HG03280 (cell line): ENCODE data around the gene ZDHHC11.
"Not testable (repeated sequence)": the region's sequence is repeated elsewhere in the genome, so short reads cannot be mapped to it uniquely, and the experiment has no call there.

ENCODE experiments used
- ATAC-seq: cut with Tn5 transposase; IDR thresholded peaks from one replicate; pipeline ENCODE4 v1.9.1; 2021; ENCODE audit warnings: mild to moderate bottlenecking, moderate library complexity; ENCODE audit not compliant: unreplicated experiment

Gene ZDHHC11

DNA sequence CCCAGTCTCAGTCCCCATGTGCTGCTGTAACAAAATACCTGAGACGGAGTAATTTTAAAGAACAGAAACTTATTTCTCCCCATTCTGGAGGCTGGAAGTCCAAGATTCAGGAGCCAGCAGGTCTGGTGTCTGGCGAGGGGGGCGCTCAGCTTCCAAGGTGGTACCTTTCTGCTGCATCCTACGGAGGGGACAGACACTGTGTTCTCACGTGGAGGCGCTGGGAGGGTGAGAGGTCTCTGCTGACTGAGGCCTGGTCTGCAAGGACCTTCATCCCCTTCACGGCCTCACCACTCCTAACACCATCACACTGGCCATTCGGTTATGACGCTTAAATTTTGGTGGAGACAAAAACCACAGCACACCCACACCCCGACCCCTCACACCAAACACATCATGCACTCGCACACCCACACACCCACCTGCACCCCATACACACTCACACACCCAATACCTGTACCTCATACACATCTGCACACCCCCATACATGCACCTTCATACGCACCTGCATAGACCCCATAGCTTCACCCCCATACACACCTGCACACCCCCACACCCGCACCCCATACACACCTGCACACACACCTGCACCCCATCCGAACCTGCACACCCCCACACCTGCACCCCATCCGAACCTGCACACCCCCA lies 9.8 kb upstream of the ZDHHC11 start:
- no peak for ATAC-seq

- no peak for ATAC-seq
Observed at GRCh38 chr5:859798-860296, 9.1 kb upstream of the ZDHHC11 start.

DNA sequence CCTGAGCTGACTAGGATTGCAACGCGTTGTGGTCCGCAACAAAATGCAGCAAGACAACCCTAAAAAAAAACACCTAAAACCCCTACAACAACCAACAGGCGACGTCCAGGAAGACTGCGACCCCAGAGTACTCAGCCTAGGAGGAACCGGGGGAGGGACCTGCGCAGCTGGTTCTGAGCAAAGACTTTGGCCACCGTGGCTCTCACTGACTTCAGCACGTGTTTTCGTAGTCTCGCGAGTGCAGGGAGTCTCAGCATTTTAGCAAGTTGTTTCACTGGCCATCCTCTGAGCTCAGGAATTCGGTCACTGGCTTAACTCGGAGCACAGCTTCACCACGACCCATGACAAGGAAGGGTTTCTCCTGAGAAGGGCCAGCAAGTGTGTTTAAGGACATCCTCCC lies 8.6 kb upstream of the ZDHHC11 start:
- no peak for ATAC-seq

DNA sequence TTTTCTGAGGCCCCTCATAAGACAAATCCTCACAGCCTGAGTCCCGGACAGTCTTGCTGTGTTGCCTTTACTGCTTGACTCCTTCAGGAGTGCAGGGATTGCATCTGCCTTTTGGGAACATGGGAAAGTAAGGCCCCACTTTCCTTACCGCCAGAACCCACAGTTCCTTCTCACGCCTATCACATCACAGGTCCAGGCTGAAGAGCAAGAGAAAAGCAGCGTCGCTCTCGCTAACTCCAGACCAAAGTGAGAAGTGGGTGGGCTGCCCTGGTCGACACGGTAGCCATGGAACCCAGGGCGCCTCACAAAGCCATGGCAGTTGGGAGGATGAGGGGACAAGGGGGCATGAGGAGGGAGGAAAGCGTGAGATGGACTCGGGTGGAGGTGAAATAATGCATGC lies 7.9 kb upstream of the ZDHHC11 start:
- no peak for ATAC-seq

GRCh38 chr5:856531-857425 lies 6.0 kb upstream of the ZDHHC11 start:
- no peak for ATAC-seq

GRCh38 chr5:855771-856530 lies 5.2 kb upstream of the ZDHHC11 start:
- no peak for ATAC-seq

- no peak for ATAC-seq
Observed at GRCh38 chr5:854966-855743, 4.4 kb upstream of the ZDHHC11 start.

GRCh38 chr5:854217-854616 lies 3.4 kb upstream of the ZDHHC11 start:
- ATAC-seq, result no peak

GRCh38 chr5:853416-854090 lies 2.8 kb upstream of the ZDHHC11 start:
- ATAC-seq, result not testable (repeated sequence)

- no peak for ATAC-seq
Observed at GRCh38 chr5:852431-853401, 1.9 kb upstream of the ZDHHC11 start.

DNA sequence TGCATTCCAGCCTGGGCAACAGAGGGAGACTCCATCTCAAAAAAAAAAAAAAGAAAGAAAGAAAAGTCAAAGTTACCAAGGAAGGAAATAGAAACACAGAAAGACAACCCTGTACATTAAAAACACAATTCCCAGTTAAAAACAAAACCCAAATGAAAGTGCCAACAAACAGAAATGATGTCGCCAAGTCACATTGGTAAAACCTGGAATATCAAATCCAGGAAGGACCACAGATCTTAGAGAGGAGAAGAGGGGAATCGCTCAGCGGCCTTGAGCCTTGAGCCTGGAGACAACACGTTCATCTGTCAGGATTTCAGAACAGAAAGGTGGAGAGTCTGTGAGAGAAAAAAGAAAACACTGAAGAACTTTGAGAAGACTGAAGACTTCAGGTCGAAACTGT lies 1.2 kb upstream of the ZDHHC11 start:
- ATAC-seq, result no peak

- ATAC-seq, result no peak
Observed at GRCh38 chr5:851553-851952, 767 bp upstream of the ZDHHC11 start.

- ATAC-seq, result no peak
Observed at GRCh38 chr5:851076-851475, 290 bp upstream of the ZDHHC11 start.

- no peak for ATAC-seq
Observed at GRCh38 chr5:849651-850301, 1.0 kb downstream of the ZDHHC11 start.

DNA sequence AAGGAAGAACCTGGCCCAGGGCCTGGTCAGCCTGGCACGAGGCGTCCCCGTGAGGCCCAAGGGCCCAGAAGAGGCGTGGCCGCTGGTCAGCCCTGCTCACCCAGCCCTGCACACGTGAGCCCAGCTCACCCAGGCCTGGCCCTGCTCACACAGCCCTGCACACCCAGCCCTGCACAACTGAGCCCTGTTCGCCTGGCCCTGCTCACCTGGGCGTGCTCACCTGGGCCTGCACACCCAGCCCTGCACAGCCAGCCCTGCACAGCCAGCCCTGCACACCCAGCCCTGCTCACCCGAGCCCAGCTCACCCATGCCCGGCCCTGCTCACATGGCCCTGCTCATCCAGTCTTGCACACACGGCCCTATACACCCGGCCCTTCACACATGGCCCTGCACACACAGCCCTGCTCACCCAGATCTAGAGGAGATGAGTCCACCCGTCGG lies 2.1 kb downstream of the ZDHHC11 start:
- no peak for ATAC-seq

DNA sequence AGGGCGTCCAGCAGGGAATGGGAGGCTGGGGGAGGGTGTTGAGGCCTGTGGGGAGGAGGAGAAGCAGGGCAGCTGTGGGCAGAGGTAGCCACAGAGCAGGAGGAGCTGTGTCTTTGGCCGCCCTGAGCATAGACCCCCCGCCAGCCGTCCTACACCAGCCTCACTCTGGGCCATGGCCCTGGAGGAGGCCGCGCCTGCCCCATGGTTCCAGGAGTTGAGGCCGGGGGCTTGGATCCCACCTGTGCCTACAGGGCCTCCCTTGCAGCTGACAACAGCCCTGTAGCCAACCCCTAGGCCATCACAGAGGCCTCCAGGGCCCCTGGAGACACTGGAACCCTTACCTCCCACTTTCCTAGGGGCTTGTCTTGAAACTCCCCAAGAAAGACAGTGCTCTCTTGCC lies 3.0 kb downstream of the ZDHHC11 start:
- ATAC-seq, result not testable (repeated sequence)

GRCh38 chr5:847212-847611 lies 3.6 kb downstream of the ZDHHC11 start:
- ATAC-seq, result not testable (repeated sequence)

DNA sequence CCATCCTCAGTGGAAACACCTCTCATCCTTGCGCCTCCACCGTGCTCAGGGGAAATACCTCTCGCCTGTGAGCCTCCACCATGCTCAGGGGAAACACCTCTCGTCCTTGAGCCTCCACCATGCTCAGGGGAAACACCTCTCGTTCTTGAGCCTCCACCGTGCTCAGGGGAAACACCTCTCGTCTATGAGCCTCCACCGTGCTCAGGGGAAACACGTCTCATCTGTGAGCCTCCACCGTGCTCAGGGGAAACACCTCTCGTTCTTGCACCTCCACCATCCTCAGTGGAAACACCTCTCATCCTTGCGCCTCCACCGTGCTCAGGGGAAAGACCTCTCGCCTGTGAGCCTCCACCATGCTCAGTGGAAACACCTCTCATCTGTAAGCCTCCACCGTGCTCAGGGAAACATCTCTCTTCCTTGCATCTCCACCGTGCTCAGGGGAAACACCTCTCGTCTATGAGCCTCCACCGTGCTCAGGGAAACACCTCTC lies 4.1 kb downstream of the ZDHHC11 start:
- ATAC-seq, result not testable (repeated sequence)
